ENCODE measurements around the gene MLF1.
"Not testable (repeated sequence)": the region's sequence is repeated elsewhere in the genome, so short reads cannot be mapped to it uniquely, and the experiment has no call there.

Gene MLF1, protein sequence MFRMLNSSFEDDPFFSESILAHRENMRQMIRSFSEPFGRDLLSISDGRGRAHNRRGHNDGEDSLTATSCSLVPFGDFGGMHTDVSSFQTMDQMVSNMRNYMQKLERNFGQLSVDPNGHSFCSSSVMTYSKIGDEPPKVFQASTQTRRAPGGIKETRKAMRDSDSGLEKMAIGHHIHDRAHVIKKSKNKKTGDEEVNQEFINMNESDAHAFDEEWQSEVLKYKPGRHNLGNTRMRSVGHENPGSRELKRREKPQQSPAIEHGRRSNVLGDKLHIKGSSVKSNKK

DNA sequence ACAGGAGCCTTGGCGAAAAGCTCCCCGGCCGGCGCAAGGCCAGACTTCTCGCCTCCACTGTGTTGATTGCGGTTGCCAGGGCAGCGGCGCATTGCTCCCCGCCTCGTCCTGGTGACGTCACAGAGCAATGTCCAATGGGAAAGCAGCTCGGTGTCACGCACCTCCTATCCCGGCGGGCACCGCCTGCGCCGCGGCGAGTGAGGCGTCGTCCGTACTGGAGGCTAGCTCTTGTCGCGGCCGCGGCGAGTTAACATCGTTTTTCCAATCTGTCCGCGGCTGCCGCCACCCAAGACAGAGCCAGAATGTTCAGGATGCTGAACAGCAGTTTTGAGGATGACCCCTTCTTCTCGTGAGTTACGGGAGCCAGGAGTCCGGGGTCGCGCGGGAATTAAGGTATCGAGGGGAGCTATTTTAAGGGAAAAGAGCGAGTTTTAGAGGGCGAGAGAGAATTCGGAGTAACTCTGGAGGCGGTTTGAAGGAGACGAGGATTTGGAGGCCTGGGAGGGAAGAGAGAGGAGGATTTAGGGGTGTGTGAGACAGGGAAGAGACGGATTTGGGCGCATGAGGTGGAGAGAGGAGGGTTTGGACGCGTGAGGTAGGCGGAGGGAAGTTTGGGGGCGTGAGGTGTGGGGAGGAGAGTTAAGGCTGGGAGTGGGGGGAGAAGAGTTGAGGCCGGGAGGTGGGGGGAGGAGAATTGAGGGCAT, at the start of gene MLF1:
Gene MLF1 (plus strand): TSS at position 196 of the 704 bp plus-strand sequence. CDS start 107 bp downstream, at position 303.
- peak; percentile 83 for DNase-seq

DNA sequence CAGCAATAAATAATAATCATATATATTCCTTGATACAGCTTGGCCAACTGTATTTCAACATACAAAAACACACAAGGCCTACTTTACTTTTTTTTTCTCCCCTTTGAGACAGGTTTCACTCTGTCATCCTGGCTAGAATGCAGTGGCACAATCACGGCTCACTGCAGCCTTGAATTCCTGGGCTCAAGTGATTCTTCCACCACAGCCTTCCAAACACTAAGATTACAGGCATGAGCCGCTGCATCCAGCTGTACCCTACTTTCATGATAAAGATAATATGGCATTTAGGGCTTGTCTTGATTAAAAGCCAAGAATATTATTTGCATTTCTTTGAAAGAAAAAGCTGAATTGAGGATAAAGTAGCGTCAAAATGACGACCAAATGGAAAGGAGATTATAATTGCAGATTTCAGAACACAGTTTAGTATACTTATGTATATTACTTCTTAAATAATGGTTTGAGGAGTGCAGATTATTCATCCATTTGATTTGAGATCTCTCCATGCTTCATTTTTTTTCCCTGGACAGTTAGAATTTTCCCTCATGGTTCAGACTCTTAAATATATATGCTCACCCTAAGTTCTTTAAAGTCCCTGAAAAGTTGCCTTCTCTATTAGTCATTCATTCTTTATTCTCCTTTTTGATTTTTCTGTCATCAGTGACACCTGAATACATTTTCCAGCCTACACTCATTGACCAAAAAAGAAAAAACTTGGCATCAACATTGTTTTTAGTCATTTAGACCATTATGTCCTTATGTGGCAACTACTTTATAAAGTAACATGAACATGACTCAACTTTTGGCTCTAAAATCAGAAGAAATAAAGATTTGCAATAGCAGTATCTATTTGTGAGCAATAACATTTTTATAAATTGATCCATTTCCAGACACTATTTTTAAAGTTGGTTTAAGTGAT, 48.5 kb upstream of the MLF1 start:
- no peak for DNase-seq

DNA sequence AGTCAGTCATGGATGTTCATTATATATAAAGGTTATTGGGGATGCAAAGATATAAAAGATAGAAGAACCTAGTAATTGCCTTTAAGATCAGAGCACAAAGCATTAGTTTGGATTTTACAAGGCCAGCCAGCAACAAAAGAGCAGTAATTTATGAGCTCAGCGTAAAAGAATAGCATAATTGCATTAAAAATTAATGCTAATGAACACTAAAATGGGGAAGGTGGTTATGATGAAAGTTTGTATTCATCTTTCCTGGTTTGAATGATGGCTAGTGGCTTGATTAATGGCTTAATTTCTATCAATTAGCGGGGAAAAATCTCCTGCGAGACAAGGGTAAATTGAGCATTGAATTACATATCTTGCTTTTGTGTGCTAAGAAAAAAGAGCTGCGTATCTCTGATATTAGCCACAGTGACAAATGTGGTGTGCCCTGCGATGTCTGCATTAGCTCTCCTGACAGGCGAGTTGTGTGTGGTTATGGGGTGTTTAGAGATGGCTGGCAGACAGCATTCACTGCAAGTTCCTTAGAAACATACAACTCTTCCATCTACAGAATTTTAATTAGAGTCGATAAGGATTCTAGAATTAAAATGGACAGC, 42.8 kb upstream of the MLF1 start:
- no peak for DNase-seq

DNA sequence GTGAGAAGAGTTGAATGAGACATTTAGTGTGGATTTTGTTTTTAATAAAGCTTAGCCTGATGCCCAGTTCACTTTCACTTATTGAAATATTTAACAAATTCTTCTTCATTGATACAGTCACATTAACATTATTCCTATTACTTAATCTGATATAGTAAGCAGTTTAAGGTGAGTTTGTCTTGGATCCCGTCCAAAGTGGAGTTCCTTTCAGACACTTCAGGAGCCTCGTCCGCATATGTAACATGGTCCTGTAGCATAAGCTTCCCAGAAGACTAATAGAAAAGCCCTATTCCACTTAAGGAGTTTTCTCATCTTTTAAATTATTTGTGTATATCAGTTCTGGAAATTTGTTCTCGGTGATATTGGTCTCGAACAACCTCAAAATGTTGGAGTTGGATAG, 39.7 kb upstream of the MLF1 start:
- no peak for DNase-seq

DNA sequence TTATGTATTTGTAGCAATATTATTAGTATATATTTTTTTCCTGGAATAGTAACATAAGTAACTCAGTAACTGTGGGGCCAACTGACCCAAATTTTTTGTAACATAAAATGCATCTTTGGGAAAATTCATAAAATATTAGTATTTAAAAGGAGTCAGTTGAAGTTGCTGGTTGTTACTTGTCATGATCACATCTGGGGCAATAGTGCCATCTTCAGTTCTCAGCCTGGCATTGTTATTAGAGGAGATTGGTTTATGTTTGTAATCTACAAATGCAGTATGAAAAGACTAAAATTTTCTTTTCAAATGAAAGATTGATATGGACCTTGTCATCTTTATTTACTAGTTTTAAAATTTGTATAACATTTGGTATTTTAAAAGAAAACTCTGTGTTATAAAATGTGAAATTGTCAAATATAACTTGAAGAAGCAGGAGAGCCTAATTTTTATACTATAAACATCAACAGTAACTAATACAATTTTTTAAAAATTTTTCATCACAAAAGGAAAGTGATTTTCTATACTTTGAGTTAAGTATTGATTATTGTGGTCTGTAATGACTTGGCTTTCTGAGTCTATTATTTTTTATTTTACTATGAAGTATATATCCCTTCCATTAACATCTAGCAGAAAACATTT, 38.8 kb upstream of the MLF1 start:
- DNase-seq: no peak

DNA sequence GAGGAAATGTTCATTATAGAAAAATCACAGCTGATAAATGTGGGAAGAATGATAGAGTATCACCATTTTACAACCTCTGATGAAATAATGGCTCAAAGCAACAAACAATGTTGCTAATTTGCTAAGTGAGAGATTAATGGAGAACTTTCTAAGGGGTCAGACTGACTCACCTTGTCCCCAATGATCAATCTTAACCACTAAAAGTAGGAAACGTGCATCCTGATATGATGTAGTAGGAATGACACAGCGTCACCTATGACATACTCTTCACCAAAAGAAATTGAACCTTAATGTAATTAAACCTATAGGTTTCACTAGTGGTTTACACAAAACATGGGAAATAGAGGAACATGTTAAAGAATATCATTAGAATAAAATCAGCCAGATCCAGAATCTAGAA, 35.1 kb upstream of the MLF1 start:
- no peak for DNase-seq

DNA sequence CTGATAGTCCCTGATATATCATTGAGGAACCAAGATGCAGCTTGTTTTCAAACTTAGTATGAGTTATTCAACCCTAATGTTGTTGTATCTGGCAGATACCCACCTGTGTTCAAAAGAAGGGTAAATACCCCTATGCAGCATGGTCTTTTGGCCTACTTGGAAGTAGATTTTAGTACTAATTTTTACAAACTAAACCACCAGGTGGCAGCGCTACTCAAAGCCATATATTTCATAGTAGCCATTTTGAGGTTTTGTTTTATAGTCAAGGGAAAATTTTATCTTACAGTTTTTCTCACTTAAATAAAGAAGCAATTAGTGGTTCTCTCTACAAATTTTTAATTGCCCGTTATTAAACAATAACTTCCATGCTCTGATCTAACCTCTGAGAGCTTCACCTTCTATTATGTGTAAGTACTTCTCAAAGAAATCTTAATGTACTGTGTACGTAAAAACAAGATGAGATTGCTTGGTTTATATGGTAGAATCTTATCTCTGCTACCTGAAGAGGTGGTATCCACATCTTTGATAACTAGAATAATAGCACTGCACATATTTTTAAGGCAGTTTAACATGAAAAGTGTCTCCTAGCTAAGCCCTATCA, 31.5 kb upstream of the MLF1 start:
- peak; percentile 51 for DNase-seq

DNA sequence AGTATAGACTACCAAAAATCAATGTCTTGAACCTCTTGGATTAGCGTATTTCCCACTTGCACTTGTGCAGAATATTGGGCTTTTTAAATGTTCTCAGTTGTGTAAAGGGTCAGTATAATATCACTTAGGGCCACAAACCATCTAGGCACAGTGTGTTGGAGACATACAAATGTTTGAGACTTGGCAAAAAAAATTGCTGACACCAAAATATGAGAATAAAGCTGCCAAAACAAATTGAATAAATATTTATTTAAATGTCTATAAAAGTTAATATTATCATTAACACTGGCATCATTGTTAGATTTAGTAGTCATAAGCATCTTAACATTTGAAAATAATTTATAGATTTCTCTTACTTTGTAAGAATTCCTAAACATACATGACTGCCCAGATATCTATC, 30.9 kb upstream of the MLF1 start:
- DNase-seq: no peak

DNA sequence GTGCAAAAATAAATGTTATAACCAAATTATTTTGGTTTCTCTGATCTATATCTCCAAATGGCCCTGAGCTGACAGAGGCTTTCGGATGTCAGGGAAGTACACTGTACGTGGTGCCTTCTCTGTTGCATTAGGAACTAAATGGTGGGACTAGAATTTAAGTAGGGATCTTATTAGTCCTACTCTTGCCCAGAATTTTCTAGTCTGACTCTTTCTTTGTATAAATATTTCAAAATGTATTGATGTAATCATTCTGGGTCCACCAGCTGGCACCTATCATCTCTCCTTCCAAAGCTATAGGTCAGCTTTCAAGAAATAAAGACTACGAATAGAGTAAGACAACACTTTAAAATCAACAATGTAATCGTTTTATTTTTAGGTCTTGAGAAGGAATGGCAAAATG, 22.3 kb upstream of the MLF1 start:
- no peak for DNase-seq

DNA sequence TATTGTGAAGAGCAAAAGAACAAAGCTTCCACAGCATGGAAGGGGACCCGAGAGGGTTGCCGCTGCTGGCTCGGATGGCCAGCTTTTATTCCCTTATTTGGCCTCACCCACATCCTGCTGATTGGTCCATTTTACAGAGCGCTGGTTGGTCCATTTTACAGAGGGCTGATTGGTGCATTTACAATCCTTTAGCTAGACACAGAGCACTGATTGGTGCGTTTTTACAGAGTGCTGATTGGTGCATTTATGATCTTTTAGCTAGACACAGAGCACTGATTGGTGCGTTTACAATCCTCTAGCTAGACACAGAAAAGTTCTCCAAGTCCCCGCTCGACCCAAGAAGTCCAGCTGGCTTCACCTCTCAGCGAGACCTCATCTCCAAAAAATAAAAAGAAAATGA, 21.1 kb upstream of the MLF1 start:
- DNase-seq: not testable (repeated sequence)

DNA sequence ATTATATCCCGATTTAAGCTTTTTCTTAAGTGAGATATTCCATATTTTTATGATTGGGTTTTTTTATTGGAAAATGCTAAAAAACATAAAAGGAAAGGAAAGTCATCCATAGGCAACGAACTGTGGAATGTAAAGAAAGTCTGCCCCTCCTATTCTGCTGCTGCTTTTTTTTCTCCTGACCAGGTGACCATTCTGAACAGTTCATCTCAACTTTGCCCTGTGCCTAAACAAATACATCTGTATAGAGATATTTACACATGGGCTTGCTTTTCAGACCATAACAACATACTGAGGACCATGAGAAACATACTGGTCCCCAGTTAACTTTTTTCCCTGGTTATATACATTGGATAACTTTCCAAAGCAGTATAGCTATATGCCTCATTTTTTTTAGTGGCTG, 18.9 kb upstream of the MLF1 start:
- DNase-seq: no peak

DNA sequence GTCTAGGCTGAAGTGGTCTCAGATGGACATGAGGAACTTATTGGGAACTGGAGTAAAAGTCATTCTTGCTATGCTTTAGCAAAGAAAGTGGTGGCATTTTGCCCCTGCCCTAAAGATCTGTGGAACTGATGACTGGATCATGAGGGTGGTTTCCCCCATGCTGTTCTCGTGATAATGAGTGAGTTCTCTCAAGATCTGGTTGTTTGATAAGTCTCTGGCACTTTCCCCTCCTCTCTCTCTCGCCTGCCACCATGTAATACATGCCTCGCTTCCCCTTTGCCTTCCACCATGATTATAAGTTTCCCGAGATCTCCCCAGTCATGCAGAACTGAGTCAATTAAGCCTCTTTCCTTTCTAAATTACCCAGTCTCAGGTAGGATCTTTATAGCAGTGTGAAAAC, 11.5 kb upstream of the MLF1 start:
- no peak for DNase-seq

DNA sequence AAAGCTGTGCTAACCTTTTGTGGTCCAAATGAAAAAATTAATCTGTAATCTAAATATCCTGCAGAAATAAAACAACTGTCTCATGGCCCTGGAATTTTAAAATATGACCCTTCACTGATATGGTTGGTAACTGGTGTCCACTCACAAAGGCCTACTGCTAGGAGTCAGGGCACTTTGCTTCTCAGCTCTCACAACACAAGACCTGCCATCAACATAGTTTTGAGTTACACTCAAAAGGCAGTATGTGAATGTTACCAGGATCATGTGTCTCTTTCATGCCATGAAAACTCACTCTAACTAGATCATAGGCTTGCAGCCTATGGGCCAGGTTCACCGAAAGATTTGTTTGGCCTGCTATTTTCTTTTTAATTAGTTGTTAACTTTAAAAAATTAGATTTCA, 10.0 kb upstream of the MLF1 start:
- DNase-seq: no peak

DNA sequence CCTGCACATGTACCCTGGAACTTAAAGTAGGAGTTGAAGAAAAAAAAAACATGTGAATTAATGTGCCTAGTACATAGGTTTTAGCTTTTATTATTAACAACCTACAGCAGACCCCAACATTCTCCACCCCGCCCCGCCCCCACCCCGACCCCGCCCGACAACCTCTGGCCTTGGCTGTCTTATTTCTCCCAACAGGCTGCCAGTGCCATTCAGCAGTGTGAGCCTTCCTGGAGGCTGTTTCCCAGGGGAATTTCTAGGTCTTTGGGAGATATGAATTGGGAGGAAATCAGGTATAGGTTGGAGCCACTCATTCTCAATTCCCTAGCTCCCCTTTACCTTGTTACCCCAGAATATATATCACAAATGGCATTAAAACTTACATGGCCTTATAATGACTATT, 8.3 kb upstream of the MLF1 start:
- no peak for DNase-seq

DNA sequence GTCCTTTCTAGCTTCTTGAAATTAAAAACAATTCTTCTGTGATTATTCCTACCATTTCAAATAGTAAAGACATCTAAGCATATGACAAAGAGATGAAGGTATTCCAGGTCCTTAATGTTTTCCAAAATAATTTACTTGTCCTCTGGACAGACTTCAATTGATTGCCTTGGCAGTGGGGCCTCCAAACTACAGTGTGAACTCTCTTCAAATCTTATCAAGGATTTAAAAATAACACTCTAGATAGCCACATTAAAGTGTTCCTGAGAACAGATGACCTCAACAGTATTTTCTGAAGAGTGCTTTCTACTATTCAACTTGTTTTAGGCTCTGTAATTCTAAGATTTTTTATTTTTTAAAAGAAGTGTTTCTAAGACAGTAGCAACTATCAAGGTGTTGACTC, 7.9 kb upstream of the MLF1 start:
- DNase-seq: no peak

DNA sequence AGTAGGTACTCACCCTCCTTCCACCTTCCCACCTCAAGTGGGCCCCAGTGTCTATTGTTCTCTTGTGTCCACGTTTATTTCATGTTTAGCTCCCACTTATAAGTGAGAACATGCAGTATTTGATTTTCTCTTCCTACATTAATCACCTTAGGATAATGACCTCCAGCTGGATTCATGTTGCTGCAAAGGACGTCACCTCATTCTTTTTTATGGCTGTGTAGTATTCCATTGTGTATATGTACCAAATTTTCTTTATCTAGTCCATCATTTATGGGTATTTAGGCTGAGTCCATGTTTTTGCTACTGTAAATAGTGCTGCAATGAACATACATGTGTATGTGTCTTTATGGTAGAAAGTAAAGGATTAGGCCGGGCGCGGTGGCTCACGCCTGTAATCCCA, 5.9 kb upstream of the MLF1 start:
- no peak for DNase-seq

DNA sequence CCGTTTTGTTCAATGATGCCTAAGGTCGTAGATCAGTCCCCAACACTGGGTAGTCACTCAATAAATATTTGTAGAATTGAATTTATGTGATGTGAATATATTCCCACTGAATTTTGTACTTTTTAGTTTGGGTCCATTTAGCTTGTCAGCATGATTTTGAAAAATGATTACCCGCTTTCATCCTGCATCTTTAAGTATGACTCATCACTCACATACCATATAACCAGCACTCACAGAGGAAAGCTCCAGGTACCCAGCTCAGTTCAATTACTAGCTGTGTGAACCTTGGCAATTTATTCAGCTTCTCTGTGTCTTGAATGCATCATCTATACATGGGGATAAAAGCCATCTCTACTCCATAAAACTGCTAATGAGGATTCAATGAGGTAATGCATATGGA, 2.2 kb upstream of the MLF1 start:
- no peak for DNase-seq

DNA sequence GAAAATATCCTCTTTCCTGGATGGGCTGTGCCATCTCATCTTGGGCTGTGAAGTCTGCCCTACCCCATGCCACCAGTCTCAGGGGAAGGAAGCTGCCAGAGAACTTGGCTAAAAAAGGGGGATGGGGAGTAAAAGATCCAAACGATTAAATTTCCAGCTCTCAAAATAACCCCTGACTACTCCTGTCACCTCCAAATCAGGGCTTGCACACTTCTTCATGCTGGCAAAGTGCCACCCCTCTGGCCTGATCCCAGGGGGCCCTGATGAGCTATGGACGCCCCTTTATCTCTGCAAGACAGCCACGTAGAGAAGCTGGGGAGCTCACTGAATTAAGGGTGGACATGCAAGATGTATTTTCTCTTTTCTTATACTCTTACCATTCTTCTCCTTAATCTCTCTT, 1.2 kb upstream of the MLF1 start:
- DNase-seq: no peak

DNA sequence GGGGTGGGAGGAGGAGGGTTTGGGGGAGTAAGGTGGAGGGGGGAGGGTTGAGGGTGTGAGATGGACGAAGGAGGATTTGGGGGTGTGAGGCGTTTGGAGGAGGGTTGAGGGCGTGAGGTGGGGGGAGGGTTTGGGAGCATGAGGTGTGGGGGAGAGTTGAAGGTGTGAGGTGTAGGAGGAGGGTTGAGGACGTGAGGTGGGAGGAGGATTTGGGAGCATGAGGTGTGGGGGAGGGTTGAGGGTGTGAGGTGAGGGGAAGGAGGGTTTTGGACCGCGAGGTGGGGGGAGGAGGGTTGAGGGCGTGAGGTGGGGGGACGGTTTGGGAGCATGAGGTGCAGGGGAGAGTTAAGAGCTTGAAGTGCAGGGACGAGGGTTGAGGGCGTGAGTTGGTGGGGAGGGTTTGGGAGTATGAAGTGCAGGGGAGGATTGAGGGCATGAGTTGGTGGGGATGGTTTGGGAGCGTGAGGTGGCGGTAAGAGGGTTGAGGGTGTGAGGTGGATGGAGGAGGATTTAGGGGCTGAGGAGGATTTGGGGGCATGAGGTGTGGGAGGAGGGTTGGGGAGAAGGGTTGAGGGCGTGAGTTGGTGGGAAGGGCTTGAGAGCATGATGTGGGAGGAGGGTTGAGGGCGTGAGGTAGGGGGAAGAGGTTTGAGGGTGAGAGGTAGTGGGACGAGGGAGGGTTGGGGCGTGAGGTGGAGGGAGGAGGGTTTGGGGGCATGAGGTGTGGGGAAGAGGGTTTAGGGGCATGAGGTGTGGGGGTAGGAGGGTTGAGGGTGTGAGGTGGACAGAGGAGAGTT, 1.2 kb downstream of the MLF1 start:
- DNase-seq: no peak

DNA sequence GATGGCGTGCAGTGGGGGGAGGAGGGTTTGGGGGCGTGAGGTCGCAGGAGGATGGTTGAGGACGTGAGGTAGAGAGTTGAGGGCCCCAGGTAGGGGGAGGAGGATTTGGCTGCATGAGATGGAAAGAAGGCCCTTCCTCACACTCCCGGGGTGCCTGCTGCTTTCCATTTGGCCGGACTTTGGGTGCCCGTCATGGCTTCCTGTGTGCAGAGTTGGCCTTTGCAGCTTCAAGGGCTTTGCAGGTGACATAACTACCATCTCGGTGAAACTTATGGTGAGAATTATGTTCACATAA, 1.7 kb downstream of the MLF1 start:
- DNase-seq: no peak

DNA sequence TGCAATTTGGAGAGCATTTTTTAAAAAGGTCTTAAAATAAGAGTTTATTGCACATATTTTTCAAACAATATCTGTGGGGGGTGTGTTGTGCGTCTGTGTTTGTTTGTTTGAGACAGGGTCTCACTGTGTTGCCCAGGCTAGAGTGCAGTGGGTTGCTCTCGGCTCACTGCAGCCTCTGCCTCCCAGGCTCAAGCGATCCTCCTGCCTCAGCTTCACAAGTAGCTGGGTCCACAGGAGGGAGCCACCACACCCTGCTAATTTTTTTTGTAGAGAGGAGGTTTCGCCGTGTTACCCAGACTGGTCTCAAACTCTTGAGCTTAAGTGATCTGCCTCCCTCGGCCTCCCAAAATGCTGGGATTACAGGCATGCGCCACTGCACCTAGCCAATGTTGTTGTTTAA, 2.7 kb downstream of the MLF1 start:
- no peak for DNase-seq

DNA sequence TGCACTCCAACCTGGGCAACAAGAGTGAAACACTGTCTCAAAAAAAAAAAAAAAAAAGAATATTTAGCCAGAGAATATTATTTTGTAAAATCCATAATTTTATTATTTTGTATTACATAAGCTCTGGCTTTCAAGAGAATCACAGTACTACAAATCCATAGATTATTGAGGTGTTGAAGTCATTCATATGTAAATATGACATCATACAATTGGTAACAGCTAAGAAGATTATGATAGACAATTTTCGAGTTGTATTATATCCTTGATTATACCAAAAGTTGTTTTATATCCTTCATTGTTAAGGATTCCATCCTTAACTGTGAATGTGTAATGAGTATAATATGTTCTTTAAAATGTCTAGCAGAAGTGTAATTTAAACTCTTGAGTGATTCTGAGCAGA, 3.7 kb downstream of the MLF1 start:
- no peak for DNase-seq
